MM.1S (cell line): Measurements from ENCODE around the gene ARMC2.

Experiments
- EZH2phosphoT487 ChIP-seq: fragments of 300-600 bp; sonication (generic); IDR thresholded peaks from 2 replicates; pipeline ENCODE4 v1.6.1; 2018; ENCODE audit warnings: antibody characterized with exemption, low read length
- TF ChIP-seq, protein P1 (sequence below): fragments of 300-600 bp; sonication (generic); IDR thresholded peaks from 2 replicates; pipeline ENCODE4 v1.5.1; 2016; ENCODE audit warnings: antibody characterized with exemption, low read length, mixed read lengths

- TF ChIP-seq, protein P1, sequence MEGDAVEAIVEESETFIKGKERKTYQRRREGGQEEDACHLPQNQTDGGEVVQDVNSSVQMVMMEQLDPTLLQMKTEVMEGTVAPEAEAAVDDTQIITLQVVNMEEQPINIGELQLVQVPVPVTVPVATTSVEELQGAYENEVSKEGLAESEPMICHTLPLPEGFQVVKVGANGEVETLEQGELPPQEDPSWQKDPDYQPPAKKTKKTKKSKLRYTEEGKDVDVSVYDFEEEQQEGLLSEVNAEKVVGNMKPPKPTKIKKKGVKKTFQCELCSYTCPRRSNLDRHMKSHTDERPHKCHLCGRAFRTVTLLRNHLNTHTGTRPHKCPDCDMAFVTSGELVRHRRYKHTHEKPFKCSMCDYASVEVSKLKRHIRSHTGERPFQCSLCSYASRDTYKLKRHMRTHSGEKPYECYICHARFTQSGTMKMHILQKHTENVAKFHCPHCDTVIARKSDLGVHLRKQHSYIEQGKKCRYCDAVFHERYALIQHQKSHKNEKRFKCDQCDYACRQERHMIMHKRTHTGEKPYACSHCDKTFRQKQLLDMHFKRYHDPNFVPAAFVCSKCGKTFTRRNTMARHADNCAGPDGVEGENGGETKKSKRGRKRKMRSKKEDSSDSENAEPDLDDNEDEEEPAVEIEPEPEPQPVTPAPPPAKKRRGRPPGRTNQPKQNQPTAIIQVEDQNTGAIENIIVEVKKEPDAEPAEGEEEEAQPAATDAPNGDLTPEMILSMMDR: no peak
- TF ChIP-seq EZH2phosphoT487: no peak
Observed at GRCh38 chr6:108800427-108800864, 47.8 kb upstream of the ARMC2 start.
